SHP77 treated with DMSO at 0.1 percent for 48 hours (cell line): ENCODE measurements around the gene GPR152.
A peak's percentile ranks its signal among the peaks of the same experiment; 100 is the strongest.
"Not testable (repeated sequence)": the region's sequence is repeated elsewhere in the genome, so short reads cannot be mapped to it uniquely, and the experiment has no call there.

ENCODE experiments used
- DNase-seq: peaks from one replicate; lab custom pipeline; 2025; lab: John Stamatoyannopoulos, UW

Gene GPR152

DNA sequence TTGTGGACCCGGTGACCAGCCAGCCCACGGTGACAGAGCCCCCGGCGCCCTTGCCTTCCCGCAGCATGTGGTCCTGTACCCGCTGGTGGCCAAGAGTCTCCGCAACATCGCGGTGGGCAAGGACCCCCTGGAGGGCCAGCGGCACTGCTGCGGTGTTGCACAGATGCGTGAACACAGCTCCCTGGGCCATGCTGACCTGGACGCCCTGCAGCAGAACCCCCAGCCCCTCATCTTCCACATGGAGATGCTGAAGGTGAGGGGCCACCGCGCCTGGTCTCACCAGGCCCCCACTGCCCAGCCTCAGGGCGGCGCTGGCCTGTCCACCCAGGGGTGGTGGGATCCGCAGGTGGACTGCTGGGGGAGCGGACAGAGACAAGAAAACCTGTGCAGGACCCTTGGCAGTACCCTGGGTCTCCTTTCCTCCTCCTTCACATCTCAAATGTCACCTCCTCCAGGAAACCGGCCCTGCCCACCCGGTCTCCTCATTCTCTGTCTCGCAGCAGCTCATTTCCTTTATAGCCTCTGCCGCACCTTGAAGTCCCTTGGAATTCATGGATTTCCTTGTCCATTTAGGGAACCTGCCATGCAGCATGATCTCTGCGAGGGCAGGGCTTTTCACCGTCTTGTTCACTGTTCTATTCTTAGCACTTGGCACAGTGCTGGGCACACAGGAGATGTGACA lies 36.8 kb upstream of the GPR152 start:
- DNase-seq, result no peak

DNA sequence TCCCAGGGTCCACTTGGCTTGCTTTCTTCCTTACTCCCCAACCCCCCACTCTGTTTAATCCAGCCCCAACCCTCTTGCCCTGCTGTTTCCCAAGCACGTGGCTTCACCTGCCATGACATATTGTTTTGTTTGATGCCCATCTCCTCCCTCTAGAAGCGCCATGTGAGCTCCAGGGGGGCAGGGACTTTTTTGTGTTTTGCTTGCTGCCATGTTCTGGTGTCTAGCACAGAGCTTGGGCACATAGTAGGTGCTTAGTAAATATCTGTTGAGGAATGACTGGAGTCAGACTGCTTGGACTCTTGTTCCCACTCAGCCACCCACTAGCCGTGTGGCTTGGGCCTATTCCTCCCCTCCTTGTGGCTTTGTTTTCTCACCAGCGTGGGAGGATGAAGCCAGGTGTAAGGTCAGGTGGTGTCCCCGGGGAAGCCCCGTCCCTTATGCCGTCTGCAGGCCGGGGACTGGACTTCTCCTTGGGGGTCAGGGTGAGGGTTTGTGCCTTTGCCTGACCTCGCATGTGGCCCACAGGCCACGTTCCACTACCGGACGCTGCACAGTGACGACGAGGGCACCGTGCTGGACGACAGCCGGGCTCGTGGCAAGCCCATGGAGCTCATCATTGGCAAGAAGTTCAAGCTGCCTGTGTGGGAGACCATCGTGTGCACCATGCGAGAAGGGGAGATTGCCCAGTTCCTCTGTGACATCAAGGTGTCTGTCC lies 34.1 kb upstream of the GPR152 start:
- DNase-seq, result no peak

- DNase-seq, result not testable (repeated sequence)
Measured at GRCh38 chr11:67485873-67486361, 33.4 kb upstream of the GPR152 start.

DNA sequence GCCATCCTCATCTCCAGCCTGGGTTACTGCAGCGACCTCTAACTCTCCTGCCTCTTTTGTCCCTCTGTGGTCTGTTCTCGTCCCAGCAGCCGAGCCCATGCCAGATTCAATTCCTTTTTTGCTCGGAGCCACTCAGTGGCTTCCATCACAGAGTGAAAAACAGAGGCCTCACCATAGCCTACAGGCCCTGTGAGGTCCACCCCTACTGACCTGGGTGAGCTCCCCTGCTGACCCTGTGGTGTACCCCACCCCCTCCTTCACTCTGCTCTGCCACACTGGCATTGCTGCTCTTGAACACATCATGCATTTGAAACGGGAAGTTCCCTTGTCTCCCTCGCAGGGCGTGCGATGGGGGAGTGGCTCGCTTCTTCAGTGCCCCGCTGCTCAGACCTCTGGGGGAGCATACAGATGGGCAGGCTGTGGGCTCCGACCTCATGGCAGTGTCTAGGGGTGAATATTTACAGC lies 32.4 kb upstream of the GPR152 start:
- DNase-seq, result no peak

GRCh38 chr11:67483831-67484665 lies 31.5 kb upstream of the GPR152 start:
- no peak for DNase-seq

DNA sequence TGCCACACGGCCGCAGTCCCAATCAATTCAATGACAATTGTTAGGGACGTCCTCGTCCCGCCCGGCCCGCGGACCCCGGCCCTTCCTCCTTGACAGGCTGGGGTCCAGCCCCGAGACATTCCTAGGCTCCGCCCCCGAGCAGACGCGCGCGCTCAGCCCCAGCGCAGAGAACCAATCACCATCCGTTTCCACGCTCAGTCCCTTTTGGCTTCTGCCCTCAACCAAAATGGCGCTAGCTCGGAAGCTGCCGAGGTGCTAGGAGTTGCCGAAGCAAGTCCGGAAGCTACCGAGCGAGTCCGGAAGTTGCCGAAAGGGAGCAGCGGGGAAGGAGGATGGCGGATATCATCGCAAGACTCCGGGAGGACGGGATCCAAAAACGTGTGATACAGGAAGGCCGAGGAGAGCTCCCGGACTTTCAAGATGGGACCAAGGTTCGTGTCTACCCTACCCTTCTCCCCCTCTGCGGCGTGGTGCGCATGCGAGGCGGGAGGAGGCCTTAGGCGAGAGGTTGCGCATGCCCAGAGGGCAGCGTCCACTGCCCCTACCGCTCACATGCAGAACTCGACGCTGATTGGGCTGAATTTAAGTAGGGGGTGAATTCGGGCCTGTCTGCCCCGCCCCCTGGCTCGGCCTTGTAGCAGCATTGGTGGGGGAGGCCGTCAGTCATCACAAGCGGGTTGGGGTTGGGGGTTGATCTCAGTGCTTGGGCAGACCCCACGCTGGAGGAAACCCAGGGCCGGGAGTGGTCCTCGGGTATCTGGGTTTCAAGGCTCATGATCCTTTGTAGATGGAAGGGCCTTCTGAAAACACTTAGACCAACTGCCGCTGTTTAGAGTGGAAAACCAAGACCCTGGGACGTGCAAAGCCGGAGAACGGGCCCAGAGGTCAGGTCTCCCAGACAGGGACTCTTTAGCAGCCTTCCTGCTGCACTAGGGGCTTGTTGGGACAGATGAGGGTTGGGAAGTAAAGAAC lies 30.6 kb upstream of the GPR152 start, which contains the start of gene AIP:
TSS of gene AIP (plus strand) at position 200 of the 972 bp plus-strand sequence. CDS start at position 333, 133 bp downstream.
- DNase-seq, result peak; percentile 97

- DNase-seq, result no peak
Measured at GRCh38 chr11:67482275-67482826, 29.8 kb upstream of the GPR152 start.

GRCh38 chr11:67477344-67478050 lies 25.0 kb upstream of the GPR152 start:
- not testable (repeated sequence) for DNase-seq

DNA sequence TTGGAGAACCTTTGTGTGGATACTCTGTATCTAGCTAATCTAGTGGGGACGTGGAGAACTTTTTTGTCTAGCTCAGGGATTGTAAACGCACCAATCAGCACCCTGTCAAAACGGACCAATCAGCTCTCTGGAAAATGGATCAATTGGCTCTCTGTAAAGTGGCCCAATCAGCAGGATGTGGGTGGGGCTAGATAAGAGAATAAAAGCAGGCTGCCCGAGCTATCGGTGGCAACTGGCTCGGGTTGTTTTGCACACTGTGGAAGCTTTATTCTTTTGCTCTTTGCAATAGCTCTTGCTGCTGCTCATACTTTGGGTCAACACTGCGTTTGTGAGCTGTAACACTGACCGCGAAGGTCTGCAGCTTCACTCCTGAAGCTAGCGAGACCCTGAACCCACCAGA lies 24.2 kb upstream of the GPR152 start:
- not testable (repeated sequence) for DNase-seq

- DNase-seq, result no peak
Measured at GRCh38 chr11:67472882-67473281, 20.4 kb upstream of the GPR152 start.

- no peak for DNase-seq
Measured at GRCh38 chr11:67470337-67471002, 17.9 kb upstream of the GPR152 start.

- DNase-seq, result no peak
Measured at GRCh38 chr11:67469508-67469811, 16.9 kb upstream of the GPR152 start.

DNA sequence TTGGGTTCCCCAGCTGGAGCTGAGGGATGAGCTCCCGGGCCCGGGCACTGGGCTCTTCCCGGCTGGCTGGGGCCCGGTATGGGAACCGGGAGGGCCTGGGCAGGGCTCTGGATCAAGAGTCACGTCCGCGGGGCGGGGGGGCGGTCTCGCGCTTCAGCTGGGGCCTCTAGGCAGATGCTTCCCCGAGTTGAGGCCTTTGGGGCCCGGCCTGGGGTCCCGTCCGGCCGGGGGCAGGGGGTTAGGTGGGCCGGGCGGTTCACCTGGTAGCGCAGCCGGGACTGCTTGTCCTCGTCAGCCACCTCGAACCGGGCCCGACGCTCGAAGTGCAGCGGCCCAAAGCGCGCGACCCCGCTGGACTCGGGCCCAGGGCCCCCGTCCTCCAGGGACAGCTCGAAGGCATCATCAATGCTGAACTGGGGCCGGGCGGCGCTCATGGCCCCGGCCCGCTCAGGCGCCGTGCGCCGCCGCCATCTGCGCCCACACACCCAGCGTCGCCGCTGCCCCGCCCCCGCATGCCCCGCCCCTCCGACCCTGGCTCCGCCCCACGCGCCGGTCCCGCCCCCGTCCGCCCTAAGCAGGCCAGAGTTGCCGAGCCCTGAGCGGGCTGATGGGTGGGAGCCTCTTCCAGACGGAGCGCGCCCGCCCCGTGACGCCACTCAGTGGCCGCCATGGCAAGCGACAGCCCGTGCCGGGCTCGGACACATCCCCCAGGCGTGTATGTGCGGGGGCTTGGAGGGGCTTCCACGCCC lies 16.4 kb upstream of the GPR152 start, which contains the start of gene TMEM134:
TSS of gene TMEM134 (minus strand) at position 493 of the 749 bp plus-strand sequence. CDS start at position 434, 59 bp downstream.
- DNase-seq, result peak; percentile 75

DNA sequence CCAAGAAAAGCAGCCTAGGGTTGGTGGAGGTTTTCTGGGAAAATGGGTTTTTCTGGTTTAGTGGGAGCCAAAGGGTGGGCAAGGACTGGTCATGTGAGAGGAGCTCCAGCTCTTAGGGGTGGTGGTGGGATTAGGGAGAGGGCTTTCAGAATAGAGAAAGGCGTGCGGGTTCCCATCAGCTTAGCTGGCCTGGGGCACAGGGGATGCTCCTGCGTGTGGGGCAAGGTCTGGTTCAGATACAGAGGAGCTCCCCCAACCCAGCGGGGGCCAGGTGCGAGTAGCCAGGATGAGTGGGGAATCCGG lies 15.9 kb upstream of the GPR152 start:
- DNase-seq, result no peak

- no peak for DNase-seq
Measured at GRCh38 chr11:67468056-67468455, 15.5 kb upstream of the GPR152 start.

- no peak for DNase-seq
Measured at GRCh38 chr11:67466962-67467771, 14.6 kb upstream of the GPR152 start.

DNA sequence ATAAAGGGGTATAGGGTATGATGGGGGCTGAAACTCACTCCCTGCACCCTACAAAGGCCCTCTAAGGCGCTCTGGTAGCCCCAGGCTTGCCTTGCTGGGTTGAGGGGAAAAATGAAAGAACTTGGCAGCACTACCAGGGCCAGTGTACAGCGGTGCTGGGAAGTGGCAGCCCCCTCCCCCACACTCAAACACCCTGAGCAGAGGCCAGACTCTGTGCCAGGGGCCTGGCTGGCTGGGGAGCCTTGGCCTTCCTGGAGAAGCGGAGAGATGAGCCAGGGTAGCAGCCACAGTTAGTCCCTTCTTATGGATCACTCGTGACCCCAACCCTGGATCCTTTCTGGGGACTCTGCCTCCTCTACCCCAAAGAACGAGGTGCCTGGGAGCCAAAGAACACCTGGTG lies 13.8 kb upstream of the GPR152 start:
- DNase-seq, result no peak

DNA sequence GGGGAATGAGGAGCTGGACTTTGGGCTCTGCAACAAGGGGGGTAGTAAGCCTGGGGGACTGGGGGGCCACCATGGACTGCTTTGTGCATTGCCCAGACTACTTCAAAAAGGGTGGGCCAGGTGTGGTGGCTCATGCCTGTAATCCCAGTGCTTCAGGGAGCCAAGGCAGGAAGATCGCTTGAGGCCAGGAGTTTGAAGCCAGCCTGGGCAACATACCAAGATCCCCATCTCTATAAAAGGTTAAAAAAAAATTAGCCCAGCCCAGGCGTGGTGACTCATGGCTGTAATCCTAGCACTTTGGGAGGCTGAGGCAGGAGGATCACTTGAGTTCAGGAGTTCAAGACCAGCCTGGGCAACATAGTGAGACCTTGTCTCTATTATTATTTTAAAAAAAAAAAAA lies 13.0 kb upstream of the GPR152 start:
- not testable (repeated sequence) for DNase-seq
